Epidermal melanocyte (primary cell): Measurements from ENCODE around the gene SARNP.

Source experiments
- DNase-seq: peaks from one replicate; pipeline ENCODE4 v3.0.0; 2011; ENCODE audit warnings: low spot score; ENCODE audit not compliant: insufficient read length

The SARNP gene

GRCh38 chr12:55711786-55712553 is 105.6 kb downstream of the SARNP start:
- DNase-seq: no peak

GRCh38 chr12:55708695-55709233 is 108.8 kb downstream of the SARNP start:
- no peak for DNase-seq

- peak; percentile 58 for DNase-seq
Measured at GRCh38 chr12:55707841-55708694, 109.5 kb downstream of the SARNP start, which contains the start of gene ITGA7. ITGA7 (minus strand) TSS chr12:55707904; CDS start chr12:55707682, 222 bp downstream.
